HepG2 (cell line): Measurements from ENCODE around the gene THOC2. TPM values are rescaled to one million over a fixed set of nuclear protein-coding genes. Genes with fewer than 3 reads are reported as not detected.

Experiments used
- ATAC-seq: fragments of 200-7000 bp; cut with Tn5 transposase; 3 replicates; pipeline ENCODE4 v1.9.1; 2020; ENCODE audit warnings: mild to moderate bottlenecking, moderate library complexity
- BruUV-seq: library from RNA; stranded (reverse); fragments of 400-500 nt; replicated peaks from 2 replicates; lab custom pipeline; 2021; lab: Mats Ljungman, UMichigan
- CTCF ChIA-PET: fragments of 300-600 bp; formaldehyde crosslinking; extraction: SDS; loops from one replicate; lab custom pipeline; 2021; ENCODE audit warnings: low total read pairs, inconsistent platforms, low intra/inter-chr PET ratio; lab: Yijun Ruan, JAX
- POLR2A ChIA-PET: fragments of 350-600 bp; sonication (Branson Sonifier 250); formaldehyde crosslinking; loops from one replicate; lab custom pipeline; 2020; ENCODE audit warnings: antibody characterized with exemption, inconsistent platforms; lab: Yijun Ruan, JAX
- DNase-seq: peaks from one replicate; pipeline ENCODE4 v3.0.0-alpha.2; 2015; ENCODE audit warnings: low spot score
- FAIRE-seq: peaks from 3 replicates; lab custom pipeline; 2011; peaks lifted over from hg19 to GRCh38; lab: Jason Lieb, UNC
- H2AFZ ChIP-seq: one replicate; pipeline ENCODE4 v1.6.1; 2011; ENCODE audit warnings: low read length, inconsistent platforms
- H3K27ac ChIP-seq: fragments of 300-600 bp; 3 replicates; pipeline ENCODE4 v1.8.0; 2011; ENCODE audit warnings: mixed run types, mild to moderate bottlenecking, mixed read lengths, low read length, inconsistent platforms; ENCODE audit not compliant: insufficient read depth; ENCODE audit errors: extremely low read length
- H3K27me3 ChIP-seq, 2 experiments: fragments of 200-600 bp in 1 of 2; 2 replicates in 1 of 2; 3 replicates in 1 of 2; pipeline versions ENCODE4 v1.6.0 to v1.8.0; 2011; ENCODE audit warnings: low read length in 2 of 2, mild to moderate bottlenecking in 2 of 2, moderate library complexity in 2 of 2, inconsistent platforms in 1 of 2; ENCODE audit not compliant: insufficient read depth in 2 of 2, control insufficient read depth in 1 of 2
- H3K36me3 ChIP-seq, 2 experiments: fragments of 200-600 bp in 1 of 2; replicated peaks in 1 of 2; 2 replicates in 1 of 2; 3 replicates in 1 of 2; pipeline versions ENCODE4 v1.5.1 to v1.8.0; 2011; ENCODE audit warnings: low read length in 2 of 2, inconsistent platforms in 1 of 2; ENCODE audit not compliant: insufficient read depth in 2 of 2, control insufficient read depth in 1 of 2
- H3K4me1 ChIP-seq: 2 replicates; pipeline ENCODE4 v1.5.1; 2012; ENCODE audit warnings: low read length, inconsistent platforms; ENCODE audit not compliant: insufficient read depth
- H3K4me2 ChIP-seq: 2 replicates; pipeline ENCODE4 v1.6.0; 2011; ENCODE audit warnings: low read depth, low read length, inconsistent platforms
- H3K4me3 ChIP-seq, 3 experiments: fragments of 200-600 bp in 1 of 3; sonication (generic), shearing (Covaris generic) in 1 of 3; replicated peaks in 1 of 3; 2 replicates each; pipeline ENCODE4 v1.5.1; 2011 to 2016; ENCODE audit warnings: low read length in 3 of 3, inconsistent platforms in 2 of 3, low read depth in 2 of 3, mild to moderate bottlenecking in 2 of 3, control low read depth in 1 of 3, mixed read lengths in 1 of 3; ENCODE audit not compliant: insufficient read depth in 1 of 3
- H3K79me2 ChIP-seq: one replicate; pipeline ENCODE4 v1.6.1; 2011; ENCODE audit warnings: low read length, inconsistent platforms; ENCODE audit not compliant: insufficient read depth
- H3K9ac ChIP-seq: 2 replicates; pipeline ENCODE4 v1.6.0; 2011; ENCODE audit warnings: mild to moderate bottlenecking, low read depth, low read length, inconsistent platforms; ENCODE audit not compliant: insufficient read depth
- H3K9me3 ChIP-seq: 2 replicates; pipeline ENCODE4 v1.5.1; 2012; ENCODE audit warnings: mild to moderate bottlenecking, low read length
- H4K20me1 ChIP-seq: 2 replicates; pipeline ENCODE4 v1.6.0; 2011; ENCODE audit warnings: inconsistent platforms, mild to moderate bottlenecking, low read length, moderate library complexity; ENCODE audit not compliant: insufficient read depth
- CEBPG ChIP-seq: IDR thresholded peaks from 2 replicates; pipeline ENCODE4 v1.6.1; 2016
- CHCHD3 ChIP-seq: sonication (generic); formaldehyde crosslinking; IDR thresholded peaks from 2 replicates; pipeline ENCODE4 v1.8.0; 2022; ENCODE audit warnings: mild to moderate bottlenecking, missing genetic modification reagents, moderate library complexity
- FOSL1 ChIP-seq: sonication (generic); formaldehyde crosslinking; IDR thresholded peaks from 2 replicates; pipeline ENCODE4 v1.9.0; 2021; ENCODE audit warnings: missing genetic modification reagents, borderline replicate concordance
- GTF3A ChIP-seq: sonication (generic); formaldehyde crosslinking; conservative IDR thresholded peaks from 2 replicates; pipeline ENCODE4 v1.4.0; 2020; ENCODE audit warnings: mild to moderate bottlenecking, missing genetic modification reagents
- HES4 ChIP-seq: sonication (generic); formaldehyde crosslinking; IDR thresholded peaks from 2 replicates; pipeline ENCODE4 v1.9.0; 2021; ENCODE audit warnings: mild to moderate bottlenecking, missing genetic modification reagents, borderline replicate concordance
- MED1 ChIP-seq: sonication (generic); formaldehyde crosslinking; IDR thresholded peaks from 2 replicates; pipeline ENCODE4 v1.4.0; 2020; ENCODE audit warnings: missing genetic modification reagents
- MLLT10 ChIP-seq: sonication (generic); formaldehyde crosslinking; IDR thresholded peaks from 2 replicates; pipeline ENCODE4 v1.4.0; 2020; ENCODE audit warnings: missing genetic modification reagents
- REPIN1 ChIP-seq: sonication (generic); formaldehyde crosslinking; IDR thresholded peaks from 2 replicates; pipeline ENCODE4 v1.8.0; 2022; ENCODE audit warnings: missing genetic modification reagents, low read depth, mild to moderate bottlenecking, borderline replicate concordance
- RXRA ChIP-seq: sonication (generic); formaldehyde crosslinking; IDR thresholded peaks from 2 replicates; pipeline ENCODE4 v1.5.1; 2020; ENCODE audit warnings: missing genetic modification reagents
- SIX1 ChIP-seq: sonication (generic); formaldehyde crosslinking; IDR thresholded peaks from 2 replicates; pipeline ENCODE4 v1.4.0; 2020; ENCODE audit warnings: missing genetic modification reagents, borderline replicate concordance
- SMC3 ChIP-seq: IDR thresholded peaks from 2 replicates; pipeline ENCODE4 v1.6.1; 2011; ENCODE audit warnings: low read length, improper control_type of control experiment
- ZC3H4 ChIP-seq: sonication (generic); formaldehyde crosslinking; IDR thresholded peaks from 2 replicates; pipeline ENCODE4 v1.4.0; 2020; ENCODE audit warnings: missing genetic modification reagents, borderline replicate concordance
- ZNF260 ChIP-seq: sonication (generic); formaldehyde crosslinking; IDR thresholded peaks from 2 replicates; pipeline ENCODE4 v1.4.0; 2020; ENCODE audit warnings: missing genetic modification reagents, low read depth, mild to moderate bottlenecking, borderline replicate concordance
- ZNF317 ChIP-seq: sonication (generic); formaldehyde crosslinking; IDR thresholded peaks from 2 replicates; pipeline ENCODE4 v1.5.0; 2020; ENCODE audit warnings: mild to moderate bottlenecking, missing genetic modification reagents
- ZNF660 ChIP-seq: sonication (generic); formaldehyde crosslinking; IDR thresholded peaks from 2 replicates; pipeline ENCODE4 v1.5.1; 2020; ENCODE audit warnings: mild to moderate bottlenecking, low read depth, missing genetic modification reagents, borderline replicate concordance
- ZSCAN30 ChIP-seq: sonication (generic); formaldehyde crosslinking; IDR thresholded peaks from 2 replicates; pipeline ENCODE4 v1.5.0; 2020; ENCODE audit warnings: mild to moderate bottlenecking, missing genetic modification reagents
- ZZZ3 ChIP-seq: sonication (generic); formaldehyde crosslinking; IDR thresholded peaks from 2 replicates; pipeline ENCODE4 v1.4.0; 2020; ENCODE audit warnings: missing genetic modification reagents, mild to moderate bottlenecking, borderline replicate concordance
- WGBS: methylation state at CpG from one replicate; pipeline ENCODE4 v1.1.6; 2017; ENCODE audit warnings: low lambda C conversion rate; 5-methylcytosine and 5-hydroxymethylcytosine counted together
- in situ Hi-C: cut with HindIII; loops from 2 replicates; pipeline ENCODE4 v1.10.0; 2017; ENCODE audit warnings: low pct_unique_long_range_greater_than_20kb; ENCODE audit not compliant: extremely low pct_ligation_motif_present
- intact Hi-C: fragments of 100-400 bp; cut with micrococcal nuclease; formaldehyde crosslinking; loops from one replicate; pipeline ENCODE4 v1.10.0; 2022; ENCODE audit not compliant: unreplicated experiment
- polyA plus RNA-seq, 8 experiments: library from polyadenylated mRNA; depleted of rRNA in 3 of 8; stranded (reverse) in 7 of 8; unstranded in 1 of 8; fragments of >200 nt; fragmentation: Illumina TruSeq in 4 of 8; extraction: Trizol in 4 of 8; gene quantifications; 2 replicates each; pipeline versions ENCODE4 v1.2.1 to v1.2.3, GENCODE V29; 2011 to 2016; ENCODE audit warnings: low read depth in 4 of 8, missing spikeins in 1 of 8, mixed read lengths in 1 of 8; ENCODE audit not compliant: insufficient read depth in 1 of 8
- total RNA-seq, 5 experiments: library from RNA; depleted of rRNA; stranded (reverse); fragments of >200 nt; fragmentation: Illumina TruSeq; extraction: Trizol; gene quantifications; 2 replicates each; pipeline ENCODE4 v1.2.3, GENCODE V29; 2016; ENCODE audit warnings: low read depth in 1 of 5
- TF ChIP-seq, protein P1 (sequence below): sonication (generic); formaldehyde crosslinking; conservative IDR thresholded peaks from 2 replicates; pipeline ENCODE4 v1.4.0; 2020; ENCODE audit warnings: mild to moderate bottlenecking, missing genetic modification reagents, moderate library complexity

The THOC2 gene
- total and polyA plus RNA-seq, 2 of the 13 experiments (the other 11 are each of a cell fraction or from before 2014, with no cell fraction given), result 87.1 to 101 TPM

GRCh38 chrX:123773258-123773988 lies 40.6 kb upstream of the THOC2 start:
- BruUV-seq, result no TSS peak
- no peaks in the 10 kb centered on the region for H4K20me1 ChIP-seq
- intact Hi-C loops, result no loop called here
- no peaks in the 10 kb centered on the region for H3K79me2 ChIP-seq
- in situ Hi-C loops, result no loop called here
- H2AFZ ChIP-seq, result no peak overlapping the region
- peaks cover 38% of the 10 kb centered on the region for H3K4me1 ChIP-seq
- H3K36me3 ChIP-seq, result no peaks in the 10 kb centered on the region
- H3K9me3 ChIP-seq, result no peaks in the 10 kb centered on the region
- no peak for TF ChIP-seq MLLT10 (CRISPR knock-in tag)
- TF ChIP-seq ZNF660 (CRISPR knock-in tag), result no peak
- TF ChIP-seq HES4 (CRISPR knock-in tag), result no peak
- no peak for TF ChIP-seq SMC3
- TF ChIP-seq ZSCAN30 (CRISPR knock-in tag), result no peak
- peak; percentile 88 for TF ChIP-seq ZNF317 (CRISPR knock-in tag)
- no peak for TF ChIP-seq GTF3A (CRISPR knock-in tag)
- TF ChIP-seq ZC3H4, result no peak
- no peak for TF ChIP-seq REPIN1 (CRISPR knock-in tag)
- TF ChIP-seq, protein P1, sequence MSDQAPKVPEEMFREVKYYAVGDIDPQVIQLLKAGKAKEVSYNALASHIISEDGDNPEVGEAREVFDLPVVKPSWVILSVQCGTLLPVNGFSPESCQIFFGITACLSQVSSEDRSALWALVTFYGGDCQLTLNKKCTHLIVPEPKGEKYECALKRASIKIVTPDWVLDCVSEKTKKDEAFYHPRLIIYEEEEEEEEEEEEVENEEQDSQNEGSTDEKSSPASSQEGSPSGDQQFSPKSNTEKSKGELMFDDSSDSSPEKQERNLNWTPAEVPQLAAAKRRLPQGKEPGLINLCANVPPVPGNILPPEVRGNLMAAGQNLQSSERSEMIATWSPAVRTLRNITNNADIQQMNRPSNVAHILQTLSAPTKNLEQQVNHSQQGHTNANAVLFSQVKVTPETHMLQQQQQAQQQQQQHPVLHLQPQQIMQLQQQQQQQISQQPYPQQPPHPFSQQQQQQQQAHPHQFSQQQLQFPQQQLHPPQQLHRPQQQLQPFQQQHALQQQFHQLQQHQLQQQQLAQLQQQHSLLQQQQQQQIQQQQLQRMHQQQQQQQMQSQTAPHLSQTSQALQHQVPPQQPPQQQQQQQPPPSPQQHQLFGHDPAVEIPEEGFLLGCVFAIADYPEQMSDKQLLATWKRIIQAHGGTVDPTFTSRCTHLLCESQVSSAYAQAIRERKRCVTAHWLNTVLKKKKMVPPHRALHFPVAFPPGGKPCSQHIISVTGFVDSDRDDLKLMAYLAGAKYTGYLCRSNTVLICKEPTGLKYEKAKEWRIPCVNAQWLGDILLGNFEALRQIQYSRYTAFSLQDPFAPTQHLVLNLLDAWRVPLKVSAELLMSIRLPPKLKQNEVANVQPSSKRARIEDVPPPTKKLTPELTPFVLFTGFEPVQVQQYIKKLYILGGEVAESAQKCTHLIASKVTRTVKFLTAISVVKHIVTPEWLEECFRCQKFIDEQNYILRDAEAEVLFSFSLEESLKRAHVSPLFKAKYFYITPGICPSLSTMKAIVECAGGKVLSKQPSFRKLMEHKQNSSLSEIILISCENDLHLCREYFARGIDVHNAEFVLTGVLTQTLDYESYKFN (CRISPR knock-in tag), result 0 out of 2 replicates have a peak, but pooled peaks have one; percentile 24
- no peak for TF ChIP-seq RXRA (CRISPR knock-in tag)
- TF ChIP-seq CEBPG, result no peak
- peak; percentile 39; the same call in 1 of the 2 replicates for TF ChIP-seq SIX1 (CRISPR knock-in tag)
- TF ChIP-seq ZNF260, result no peak
- TF ChIP-seq ZZZ3 (CRISPR knock-in tag), result no peak
- TF ChIP-seq CHCHD3 (CRISPR knock-in tag), result no peak
- TF ChIP-seq MED1 (CRISPR knock-in tag), result 0 out of 2 replicates have a peak, but pooled peaks have one; percentile 18
- no peak for TF ChIP-seq FOSL1 (CRISPR knock-in tag)
- WGBS, result 8% methylated on average over 3 of the region's 4 CpGs
- H3K9ac ChIP-seq, result peak overlapping the region; percentile 34; the same call in 1 of the 2 replicates
- ATAC-seq (peak; percentile 61), DNase-seq (no peak), FAIRE-seq (no peak)
- ChIA-PET POLR2A (no interaction called here), CTCF (no interaction called here)
- no peaks in the 10 kb centered on the region for H3K27me3 ChIP-seq
- peak overlapping the region; percentile 43 for H3K27ac ChIP-seq
- no peak overlapping the region; a peak in 1 of 6 replicates for H3K4me3 ChIP-seq
- H3K4me2 ChIP-seq, result peak overlapping the region; percentile 33; the same call in 1 of the 2 replicates
